Endothelial cell (in vitro differentiated cells): ENCODE results near the gene UBXN10. TPM values are rescaled to one million over a fixed set of nuclear protein-coding genes. Genes with fewer than 3 reads are reported as not detected.

Experiments
- DNase-seq: peaks from one replicate; pipeline ENCODE4 v3.0.0; 2021; ENCODE audit warnings: low spot score
- H3K27ac Mint-ChIP-seq: one replicate; pipeline ENCODE4 v1.8.0; 2021; ENCODE audit warnings: mixed read lengths, inconsistent platforms; ENCODE audit not compliant: unreplicated experiment
- H3K27me3 Mint-ChIP-seq: one replicate; pipeline ENCODE4 v1.8.0; 2021; ENCODE audit warnings: mild to moderate bottlenecking, moderate library complexity, mixed read lengths, inconsistent platforms; ENCODE audit not compliant: unreplicated experiment
- H3K36me3 Mint-ChIP-seq: one replicate; pipeline ENCODE4 v1.8.0; 2021; ENCODE audit warnings: mild to moderate bottlenecking, low read depth, mixed read lengths, inconsistent platforms; ENCODE audit not compliant: unreplicated experiment
- H3K4me1 Mint-ChIP-seq: one replicate; pipeline ENCODE4 v1.8.0; 2021; ENCODE audit warnings: mild to moderate bottlenecking, mixed read lengths, inconsistent platforms; ENCODE audit not compliant: unreplicated experiment
- H3K4me3 Mint-ChIP-seq: one replicate; pipeline ENCODE4 v1.8.0; 2021; ENCODE audit warnings: mild to moderate bottlenecking, mixed read lengths, inconsistent platforms; ENCODE audit not compliant: unreplicated experiment
- H3K9me3 Mint-ChIP-seq: one replicate; pipeline ENCODE4 v1.8.0; 2021; ENCODE audit warnings: mixed read lengths, inconsistent platforms; ENCODE audit not compliant: unreplicated experiment
- total RNA-seq: library from RNA; stranded (reverse); fragmentation: NEBNext Ultra II Directional; extraction: Animal tissue kit (Norgen Biotek cat#: 25700); gene quantifications from one replicate; pipeline ENCODE4 v1.2.1, GENCODE V29; 2021; ENCODE audit not compliant: unreplicated experiment
- TF ChIP-seq, protein P1 (sequence below): fragments of 200-600 bp; sonication (generic); IDR thresholded peaks from one replicate; pipeline ENCODE4 v1.5.0; 2021; ENCODE audit warnings: antibody characterized with exemption; ENCODE audit not compliant: unreplicated experiment

Gene UBXN10
- total RNA-seq, 1 donor from 2014 or later, result 0.13 TPM

DNA sequence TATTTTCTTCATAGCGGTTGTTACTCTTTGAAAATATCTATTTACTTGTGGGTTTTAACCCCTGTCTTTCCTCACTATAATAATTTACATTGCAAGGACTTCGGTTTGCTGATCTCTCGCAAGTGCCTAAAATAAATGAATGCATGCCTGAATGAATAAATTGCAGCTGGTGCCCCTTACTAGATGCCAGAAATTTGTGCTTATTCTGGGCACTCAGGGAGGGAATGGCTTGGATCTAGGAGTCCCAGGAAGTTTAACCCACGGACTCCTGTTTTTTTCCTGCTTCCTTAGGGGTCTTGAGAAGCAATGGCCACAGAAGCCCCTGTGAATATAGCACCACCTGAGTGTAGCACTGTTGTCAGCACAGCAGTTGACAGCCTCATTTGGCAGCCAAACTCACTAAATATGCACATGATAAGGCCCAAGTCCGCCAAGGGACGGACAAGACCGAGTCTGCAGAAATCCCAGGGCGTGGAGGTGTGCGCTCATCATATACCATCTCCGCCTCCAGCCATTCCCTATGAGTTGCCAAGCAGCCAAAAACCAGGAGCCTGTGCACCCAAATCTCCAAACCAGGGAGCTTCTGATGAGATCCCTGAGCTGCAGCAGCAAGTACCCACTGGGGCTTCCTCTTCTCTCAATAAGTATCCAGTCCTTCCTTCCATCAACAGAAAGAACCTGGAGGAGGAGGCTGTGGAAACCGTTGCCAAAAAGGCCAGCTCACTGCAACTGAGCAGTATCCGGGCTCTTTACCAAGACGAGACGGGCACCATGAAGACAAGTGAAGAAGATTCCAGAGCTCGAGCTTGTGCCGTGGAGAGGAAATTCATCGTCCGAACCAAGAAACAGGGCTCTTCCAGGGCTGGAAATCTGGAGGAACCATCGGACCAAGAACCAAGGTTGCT, 4.6 kb downstream of the UBXN10 start:
- Mint-ChIP-seq H3K9me3 (no peaks in the 10 kb centered on the region), H3K4me1 (peaks cover 16% of the 10 kb centered on the region), H3K36me3 (no peaks in the 10 kb centered on the region), H3K4me3 (no peak overlapping the region), H3K27me3 (no peaks in the 10 kb centered on the region), H3K27ac (no peak overlapping the region)
- TF ChIP-seq, protein P1, sequence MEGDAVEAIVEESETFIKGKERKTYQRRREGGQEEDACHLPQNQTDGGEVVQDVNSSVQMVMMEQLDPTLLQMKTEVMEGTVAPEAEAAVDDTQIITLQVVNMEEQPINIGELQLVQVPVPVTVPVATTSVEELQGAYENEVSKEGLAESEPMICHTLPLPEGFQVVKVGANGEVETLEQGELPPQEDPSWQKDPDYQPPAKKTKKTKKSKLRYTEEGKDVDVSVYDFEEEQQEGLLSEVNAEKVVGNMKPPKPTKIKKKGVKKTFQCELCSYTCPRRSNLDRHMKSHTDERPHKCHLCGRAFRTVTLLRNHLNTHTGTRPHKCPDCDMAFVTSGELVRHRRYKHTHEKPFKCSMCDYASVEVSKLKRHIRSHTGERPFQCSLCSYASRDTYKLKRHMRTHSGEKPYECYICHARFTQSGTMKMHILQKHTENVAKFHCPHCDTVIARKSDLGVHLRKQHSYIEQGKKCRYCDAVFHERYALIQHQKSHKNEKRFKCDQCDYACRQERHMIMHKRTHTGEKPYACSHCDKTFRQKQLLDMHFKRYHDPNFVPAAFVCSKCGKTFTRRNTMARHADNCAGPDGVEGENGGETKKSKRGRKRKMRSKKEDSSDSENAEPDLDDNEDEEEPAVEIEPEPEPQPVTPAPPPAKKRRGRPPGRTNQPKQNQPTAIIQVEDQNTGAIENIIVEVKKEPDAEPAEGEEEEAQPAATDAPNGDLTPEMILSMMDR, result no peak
- DNase-seq, result no peak

DNA sequence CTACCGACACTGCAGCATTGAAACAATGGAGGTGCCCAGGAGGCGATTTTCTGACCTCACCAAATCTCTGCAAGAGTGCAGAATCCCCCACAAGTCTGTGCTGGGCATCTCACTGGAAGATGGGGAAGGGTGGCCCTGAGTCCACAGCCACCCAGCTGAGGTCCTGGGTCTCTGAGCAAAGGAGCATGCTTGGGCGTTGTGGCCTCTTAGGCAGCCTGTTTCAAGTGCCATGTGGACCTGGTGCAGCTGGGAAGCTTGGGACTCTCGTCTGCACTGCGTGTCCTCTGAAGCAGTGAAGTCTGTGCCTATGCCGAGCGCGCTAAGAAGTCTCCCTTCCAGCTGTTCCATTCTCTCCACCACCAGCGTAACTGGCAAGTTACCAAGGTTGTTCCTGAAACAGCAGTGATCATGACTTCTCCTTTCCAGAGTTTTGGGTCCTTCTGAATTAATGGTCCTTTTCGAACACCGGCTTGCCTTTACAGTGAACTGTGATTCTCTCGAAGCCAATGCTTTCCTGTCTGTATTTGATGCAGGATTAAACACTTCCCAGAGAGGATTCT, 5.5 kb downstream of the UBXN10 start:
- H3K4me3 Mint-ChIP-seq, result no peak overlapping the region
- peaks cover under 1% of the 10 kb centered on the region for H3K27me3 Mint-ChIP-seq
- TF ChIP-seq, protein P1, result no peak
- peaks cover 14% of the 10 kb centered on the region for H3K4me1 Mint-ChIP-seq
- no peak overlapping the region for H3K27ac Mint-ChIP-seq
- no peaks in the 10 kb centered on the region for H3K9me3 Mint-ChIP-seq
- DNase-seq, result no peak
- no peaks in the 10 kb centered on the region for H3K36me3 Mint-ChIP-seq

DNA sequence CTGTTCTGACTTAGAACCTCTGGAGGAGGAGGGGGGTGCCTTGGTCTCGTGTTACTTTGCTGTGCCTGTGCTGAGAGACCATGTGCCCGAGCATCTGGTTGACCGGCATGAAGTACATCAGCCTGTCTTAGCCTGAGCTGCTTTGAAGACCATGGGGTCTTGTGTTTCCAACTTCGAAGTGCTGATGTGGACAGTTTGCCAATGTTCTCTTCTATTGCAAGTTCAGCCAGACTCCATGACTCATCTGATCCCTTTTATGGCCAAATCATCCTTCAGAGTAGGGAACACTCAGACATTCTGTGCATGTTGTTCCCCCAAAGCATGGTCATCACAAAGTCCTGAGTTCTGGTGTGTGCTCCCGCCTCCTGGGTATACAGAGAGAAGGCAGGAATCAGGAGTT, 6.5 kb downstream of the UBXN10 start:
- Mint-ChIP-seq H3K9me3 (no peaks in the 10 kb centered on the region), H3K4me1 (peaks cover 7% of the 10 kb centered on the region), H3K36me3 (no peaks in the 10 kb centered on the region), H3K27ac (no peak overlapping the region), H3K4me3 (no peak overlapping the region), H3K27me3 (peaks cover 2% of the 10 kb centered on the region)
- DNase-seq, result no peak
- TF ChIP-seq, protein P1, result no peak

DNA sequence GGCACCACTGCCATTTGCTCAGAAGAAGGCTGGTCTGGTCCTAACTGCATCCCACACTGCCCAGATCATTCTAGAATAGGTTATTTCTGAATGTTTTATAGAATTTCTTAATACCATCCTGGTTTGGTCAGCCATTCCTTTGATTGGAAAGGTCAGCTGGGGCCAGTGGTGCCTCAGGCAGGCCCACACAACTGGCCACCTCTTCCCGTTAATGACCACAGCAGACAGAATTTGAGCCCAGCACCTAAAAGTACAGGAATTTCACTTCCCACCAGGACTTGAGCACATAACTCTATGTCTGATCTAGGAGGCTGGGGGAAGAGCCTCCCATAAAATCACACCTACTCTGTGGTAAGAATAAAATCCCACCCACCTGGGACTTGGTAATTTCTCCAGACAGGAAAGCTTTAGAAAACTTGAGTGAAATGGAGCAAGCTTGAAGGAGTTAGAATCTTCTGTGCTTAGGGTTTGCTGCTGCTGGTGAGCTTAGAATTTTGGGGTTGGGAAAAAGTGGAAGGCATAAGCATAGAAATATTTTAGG, 7.0 kb downstream of the UBXN10 start:
- H3K9me3 Mint-ChIP-seq, result no peaks in the 10 kb centered on the region
- peaks cover 2% of the 10 kb centered on the region for H3K27me3 Mint-ChIP-seq
- peaks cover 7% of the 10 kb centered on the region for H3K4me1 Mint-ChIP-seq
- no peak overlapping the region for H3K27ac Mint-ChIP-seq
- TF ChIP-seq, protein P1, result no peak
- no peak for DNase-seq
- no peaks in the 10 kb centered on the region for H3K36me3 Mint-ChIP-seq
- no peak overlapping the region for H3K4me3 Mint-ChIP-seq

DNA sequence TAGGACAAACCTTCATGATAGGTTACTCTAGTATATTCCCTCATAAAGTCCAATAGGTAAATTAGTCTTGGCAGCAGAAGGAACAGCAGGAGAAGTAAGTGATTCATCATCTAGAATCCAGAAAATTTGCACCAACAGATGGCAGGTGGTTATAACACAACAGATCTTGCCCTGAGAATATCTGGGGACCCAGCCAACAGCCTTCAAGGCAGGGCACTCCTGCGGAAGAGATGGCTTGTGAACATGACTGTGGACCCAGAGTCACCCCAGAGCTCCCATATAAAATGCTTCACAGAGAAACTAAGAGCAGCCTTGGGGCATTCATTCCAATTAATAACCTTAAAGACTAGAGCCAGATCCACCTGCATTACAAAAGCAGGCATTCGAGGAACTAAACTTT, 8.3 kb downstream of the UBXN10 start:
- Mint-ChIP-seq H3K27ac (no peak overlapping the region), H3K4me1 (peaks cover 3% of the 10 kb centered on the region), H3K36me3 (no peaks in the 10 kb centered on the region), H3K27me3 (peaks cover 2% of the 10 kb centered on the region), H3K4me3 (no peak overlapping the region), H3K9me3 (no peaks in the 10 kb centered on the region)
- no peak for DNase-seq
- TF ChIP-seq, protein P1, result no peak
